HG02678 (cell line): ENCODE results near the gene DLX3.

Experiments used
- ATAC-seq: cut with Tn5 transposase; IDR thresholded peaks from one replicate; pipeline ENCODE4 v1.9.1; 2021; ENCODE audit warnings: mild to moderate bottlenecking, moderate library complexity; ENCODE audit not compliant: unreplicated experiment

Gene DLX3

GRCh38 chr17:49973271-49973615, 21.8 kb downstream of the DLX3 start:
- ATAC-seq: no peak

- no peak for ATAC-seq
Observed at GRCh38 chr17:49972486-49973270, 22.3 kb downstream of the DLX3 start.

GRCh38 chr17:49971848-49972485, 23.1 kb downstream of the DLX3 start:
- ATAC-seq: no peak

- ATAC-seq: no peak
Observed at GRCh38 chr17:49971199-49971847, 23.7 kb downstream of the DLX3 start.

GRCh38 chr17:49970498-49970897, 24.5 kb downstream of the DLX3 start:
- no peak for ATAC-seq

GRCh38 chr17:49969795-49970389, 25.1 kb downstream of the DLX3 start:
- no peak for ATAC-seq

GRCh38 chr17:49969134-49969759, 25.8 kb downstream of the DLX3 start, which contains the start of gene DLX4:
Gene DLX4, plus strand, starts transcription at chr17:49969190. Its CDS starts 279 bp downstream, at chr17:49969469.
- ATAC-seq: no peak

- ATAC-seq: peak; percentile 48
Observed at GRCh38 chr17:49968405-49969133, 26.5 kb downstream of the DLX3 start.

- ATAC-seq: no peak
Observed at GRCh38 chr17:49967621-49968404, 27.2 kb downstream of the DLX3 start.

GRCh38 chr17:49967205-49967604, 27.8 kb downstream of the DLX3 start:
- ATAC-seq: no peak

- ATAC-seq: no peak
Observed at GRCh38 chr17:49966767-49967166, 28.3 kb downstream of the DLX3 start.

- no peak for ATAC-seq
Observed at GRCh38 chr17:49965524-49965909, 29.5 kb downstream of the DLX3 start.

- no peak for ATAC-seq
Observed at GRCh38 chr17:49964769-49965523, 30.1 kb downstream of the DLX3 start.

- no peak for ATAC-seq
Observed at GRCh38 chr17:49964303-49964768, 30.7 kb downstream of the DLX3 start.

GRCh38 chr17:49963626-49964302, 31.3 kb downstream of the DLX3 start:
- no peak for ATAC-seq

GRCh38 chr17:49963309-49963625, 31.8 kb downstream of the DLX3 start:
- ATAC-seq: no peak

GRCh38 chr17:49962599-49963308, 32.3 kb downstream of the DLX3 start:
- ATAC-seq: no peak
